Loucy (cell line): ENCODE results near the gene ANKRD55.

Experiments used
- CTCF ChIP-seq: fragments of 200-600 bp; sonication (generic); conservative IDR thresholded peaks from 2 replicates; pipeline ENCODE4 v1.5.1; 2014; ENCODE audit warnings: mild to moderate bottlenecking, antibody characterized with exemption, low read length
- EZH2phosphoT487 ChIP-seq: fragments of 200-600 bp; IDR thresholded peaks from 2 replicates; pipeline ENCODE4 v1.6.1; 2018; ENCODE audit warnings: antibody characterized with exemption, mild to moderate bottlenecking, moderate library complexity, borderline replicate concordance

GRCh38 chr5:56129288-56129687 is 103.8 kb downstream of the ANKRD55 start:
- TF ChIP-seq CTCF, result no peak
- no peak for TF ChIP-seq EZH2phosphoT487
